ENCODE measurements around the gene KCNH4. TPM values are rescaled to one million over a fixed set of nuclear protein-coding genes. Genes with fewer than 3 reads are reported as not detected.

KCNH4 gene
- total RNA-seq, 6 experiments from 2014 or later = 0.11 TPM; not detected in 5

DNA sequence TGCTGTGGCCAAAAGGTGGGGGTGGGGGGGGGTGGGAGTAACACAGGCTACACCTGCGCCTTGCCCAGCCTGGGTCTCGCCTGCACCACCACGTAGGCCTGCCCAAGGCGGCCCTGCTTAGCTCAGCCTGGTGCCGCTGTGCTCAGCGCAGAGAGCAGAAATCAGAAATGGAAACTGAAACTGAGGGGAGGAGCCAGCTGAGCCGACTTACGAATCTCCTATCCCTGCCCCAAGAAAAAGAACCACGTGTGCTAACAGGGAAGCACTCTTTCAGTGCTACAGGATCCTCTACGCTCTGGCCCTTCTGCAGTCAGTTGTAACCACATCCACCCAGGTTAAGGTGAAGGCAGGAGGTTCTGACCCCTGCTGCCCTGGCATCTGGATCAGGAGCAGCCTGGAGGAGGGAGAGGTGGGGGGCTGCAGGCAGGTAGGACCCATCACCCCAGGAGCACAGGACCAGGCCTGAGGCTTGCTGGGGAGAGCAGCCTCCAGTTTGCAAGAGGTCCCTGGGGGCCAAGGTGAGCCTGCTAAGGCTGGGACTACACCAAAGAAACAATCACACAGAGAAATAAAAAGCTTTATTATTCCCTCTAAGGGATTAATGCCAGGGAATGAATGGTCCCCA lies 68.3 kb downstream of the KCNH4 start, which contains the start of gene DHX58:
DHX58 (minus strand) TSS at position 163 of the 625 bp plus-strand sequence. CDS start 822 bp downstream, outside the sequence.
- TF ChIP-seq, protein P1, sequence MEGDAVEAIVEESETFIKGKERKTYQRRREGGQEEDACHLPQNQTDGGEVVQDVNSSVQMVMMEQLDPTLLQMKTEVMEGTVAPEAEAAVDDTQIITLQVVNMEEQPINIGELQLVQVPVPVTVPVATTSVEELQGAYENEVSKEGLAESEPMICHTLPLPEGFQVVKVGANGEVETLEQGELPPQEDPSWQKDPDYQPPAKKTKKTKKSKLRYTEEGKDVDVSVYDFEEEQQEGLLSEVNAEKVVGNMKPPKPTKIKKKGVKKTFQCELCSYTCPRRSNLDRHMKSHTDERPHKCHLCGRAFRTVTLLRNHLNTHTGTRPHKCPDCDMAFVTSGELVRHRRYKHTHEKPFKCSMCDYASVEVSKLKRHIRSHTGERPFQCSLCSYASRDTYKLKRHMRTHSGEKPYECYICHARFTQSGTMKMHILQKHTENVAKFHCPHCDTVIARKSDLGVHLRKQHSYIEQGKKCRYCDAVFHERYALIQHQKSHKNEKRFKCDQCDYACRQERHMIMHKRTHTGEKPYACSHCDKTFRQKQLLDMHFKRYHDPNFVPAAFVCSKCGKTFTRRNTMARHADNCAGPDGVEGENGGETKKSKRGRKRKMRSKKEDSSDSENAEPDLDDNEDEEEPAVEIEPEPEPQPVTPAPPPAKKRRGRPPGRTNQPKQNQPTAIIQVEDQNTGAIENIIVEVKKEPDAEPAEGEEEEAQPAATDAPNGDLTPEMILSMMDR (IDR thresholded peaks at IDR 0.05) = no peak
- peak; percentile 49 for TF ChIP-seq POLR2A (IDR thresholded peaks at IDR 0.05)
- DNase-seq (peak; percentile 69 to 82 (median 76)), ATAC-seq (peak; percentile 77 to 83 (median 79))
- peaks cover 0 to 44% (median 16%) of the 10 kb centered on the region in 4 donors for H3K4me1 ChIP-seq
- WGBS (ENCODE audit: insufficient coverage, low coverage, low lambda C conversion rate, missing lambda C conversion rate) = 0% methylated on average over 4 of the region's 10 CpGs
- H3K27me3 ChIP-seq = no peaks in the 10 kb centered on the region
- peak within 1 kb of the TSS; percentile 65 to 83 (median 77) for H3K27ac ChIP-seq
- H3K36me3 ChIP-seq = peaks cover 0 to 9% (median 2%) of the 10 kb centered on the region in 4 donors
- no peaks in the 10 kb centered on the region for H3K9me3 ChIP-seq
- peak within 1 kb of the TSS; percentile 54 to 62 (median 59) for H3K4me3 ChIP-seq
- intact Hi-C loops (cut with DNase I) = loop anchor here in 1 of 2 donors (5.0 kb wide), 1 partner anchor 150 kb away; no protein-coding TSS in a partner anchor

DNA sequence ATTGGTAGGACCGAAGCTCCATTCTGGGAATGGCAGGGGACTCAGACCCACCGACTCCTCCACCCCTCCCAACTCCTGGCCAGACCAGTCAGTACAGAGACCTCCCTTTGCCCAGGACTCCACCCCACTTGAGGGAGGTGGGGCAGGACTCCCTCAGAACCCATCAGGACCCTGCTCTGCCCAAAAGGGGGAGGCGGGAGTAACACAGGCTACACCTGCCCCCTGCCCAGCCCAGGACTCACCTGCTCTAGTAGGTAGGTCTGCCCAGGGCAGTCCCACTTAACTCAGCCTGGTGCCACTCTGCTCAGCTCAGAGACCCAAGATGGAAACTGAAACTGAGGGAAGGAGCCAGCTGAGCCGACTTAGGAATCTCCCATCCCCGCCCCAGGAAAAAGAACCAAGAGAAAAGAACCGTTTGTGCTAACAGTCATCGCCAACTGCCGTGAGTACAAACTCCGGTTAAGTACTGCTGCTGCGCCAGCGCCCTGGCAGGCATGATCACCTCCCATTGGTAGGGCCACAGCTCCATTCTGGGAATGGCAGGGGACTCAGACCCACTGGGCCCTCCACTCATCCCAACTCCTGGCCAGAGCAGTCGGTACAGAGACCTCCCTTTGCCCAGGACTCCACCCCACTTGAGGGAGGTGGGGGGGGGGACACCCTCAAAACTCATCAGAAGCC lies 68.9 kb downstream of the KCNH4 start:
- 8% methylated on average over 9 of the region's 12 CpGs for WGBS (ENCODE audit: insufficient coverage, low coverage, low lambda C conversion rate, missing lambda C conversion rate)
- Histone ChIP-seq H3K4me3 (peak overlapping the region; percentile 54 to 62 (median 59)), H3K36me3 (peaks cover 0 to 6% (median 0%) of the 10 kb centered on the region in 4 donors), H3K27me3 (no peaks in the 10 kb centered on the region), H3K27ac (peak overlapping the region; percentile 65 to 83 (median 77)), H3K4me1 (peaks cover 0 to 51% (median 16%) of the 10 kb centered on the region in 4 donors), H3K9me3 (no peaks in the 10 kb centered on the region)
- intact Hi-C loops (cut with DNase I) = loop anchor here in 1 of 2 donors (5.0 kb wide), 1 partner anchor 150 kb away; no protein-coding TSS in a partner anchor
- TF ChIP-seq POLR2A (IDR thresholded peaks at IDR 0.05) = no peak
- TF ChIP-seq, protein P1 (IDR thresholded peaks at IDR 0.05) = no peak
- ATAC-seq (peak; percentile 22 to 45 (median 30)), DNase-seq (peak in 1 of 3 donors; percentile 56)

DNA sequence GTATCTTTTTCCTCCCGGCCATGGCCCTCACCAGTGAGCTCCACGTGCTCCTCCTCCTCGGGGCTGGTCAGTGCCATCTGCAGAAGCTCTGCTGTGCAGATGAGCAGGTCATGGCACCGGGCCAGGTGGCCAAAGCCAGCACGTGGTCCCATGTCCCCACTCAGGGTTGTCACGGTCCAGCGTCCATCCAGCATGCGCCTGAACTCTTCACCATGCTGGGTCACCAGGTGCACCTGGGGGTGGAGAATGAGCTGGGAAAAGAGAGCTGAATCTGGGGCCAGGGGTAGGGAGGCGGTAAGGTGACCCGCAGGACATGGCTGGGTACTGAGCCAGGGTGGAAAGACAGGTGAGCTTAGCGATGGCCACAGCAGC lies 69.7 kb downstream of the KCNH4 start:
- H3K27ac ChIP-seq = peak overlapping the region; percentile 65 to 83 (median 77)
- H3K4me1 ChIP-seq = peaks cover 0 to 50% (median 14%) of the 10 kb centered on the region in 4 donors
- H3K36me3 ChIP-seq = peaks cover 0 to 6% (median 0%) of the 10 kb centered on the region in 4 donors
- ATAC-seq (peak; percentile 19 to 59 (median 55)), DNase-seq (peak; percentile 75 to 94 (median 91))
- 27% methylated on average over 2 of the region's 11 CpGs for WGBS (ENCODE audit: insufficient coverage, low coverage, low lambda C conversion rate, missing lambda C conversion rate)
- TF ChIP-seq POLR2A (IDR thresholded peaks at IDR 0.05) = no peak
- TF ChIP-seq, protein P1 (IDR thresholded peaks at IDR 0.05) = no peak
- no peaks in the 10 kb centered on the region for H3K9me3 ChIP-seq
- H3K4me3 ChIP-seq = peak overlapping the region; percentile 54 to 62 (median 59)
- H3K27me3 ChIP-seq = no peaks in the 10 kb centered on the region
- intact Hi-C loops (cut with DNase I) = loop anchor here in 1 of 2 donors (5.0 kb wide), 1 partner anchor 149 kb away; no protein-coding TSS in a partner anchor

DNA sequence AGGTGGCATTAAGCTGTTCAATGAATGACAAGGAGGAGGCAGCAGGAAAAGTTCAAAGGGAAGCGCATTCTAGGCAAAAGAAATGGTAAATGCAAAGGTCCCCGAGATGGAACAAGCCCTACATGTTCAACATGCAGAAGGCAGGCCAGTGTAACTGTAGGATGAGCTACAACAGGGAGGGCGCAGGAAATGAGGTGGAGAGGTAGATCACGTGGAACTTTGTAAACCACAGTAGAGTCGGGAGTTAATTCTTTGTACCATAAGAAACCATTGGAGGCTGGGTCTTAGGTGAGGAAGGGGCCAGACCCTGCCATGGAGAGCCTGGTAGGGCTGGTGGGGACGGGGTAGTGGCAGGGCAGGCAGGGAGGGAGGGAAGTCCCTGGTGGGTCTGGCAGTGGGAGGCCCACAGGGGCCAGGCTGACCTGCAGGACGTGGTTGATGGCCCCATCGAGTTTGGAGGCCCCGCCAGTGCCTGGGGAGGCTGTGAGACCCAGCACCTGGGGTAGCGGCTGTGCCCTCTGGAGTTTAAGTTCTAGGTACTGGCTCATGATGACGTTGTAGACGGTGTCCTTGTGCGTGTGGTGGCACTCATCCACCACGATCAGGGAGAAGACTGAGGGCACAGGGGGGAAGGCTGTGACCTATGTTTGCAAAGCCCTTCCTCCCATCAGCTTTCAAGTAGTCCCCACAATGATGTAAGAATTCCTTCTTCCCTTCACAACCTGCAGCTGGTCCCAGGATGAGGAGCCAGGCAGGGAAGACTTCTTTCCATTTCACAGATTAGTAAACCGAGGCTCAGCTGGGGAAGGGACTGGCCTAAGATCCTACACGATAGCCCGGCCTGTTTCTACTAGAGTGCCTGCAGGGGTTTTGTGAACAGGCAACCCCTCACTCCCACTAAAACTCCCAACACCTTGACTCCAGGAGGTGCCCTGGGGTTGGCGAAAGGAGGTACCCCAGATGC lies 70.4 kb downstream of the KCNH4 start:
- Histone ChIP-seq H3K36me3 (peaks cover 0 to 9% (median 0%) of the 10 kb centered on the region in 4 donors), H3K27ac (peak overlapping the region in 1 of 3 donors; percentile 77), H3K4me3 (peak overlapping the region in 1 of 3 donors; percentile 59), H3K4me1 (peaks cover 0 to 43% (median 13%) of the 10 kb centered on the region in 4 donors), H3K9me3 (no peaks in the 10 kb centered on the region), H3K27me3 (no peaks in the 10 kb centered on the region)
- DNase-seq (peak in 1 of 3 donors; percentile 48), ATAC-seq (no peak)
- WGBS (ENCODE audit: insufficient coverage, low coverage, low lambda C conversion rate, missing lambda C conversion rate) = 70% methylated on average over 9 of the region's 18 CpGs
- intact Hi-C loops (cut with DNase I) = loop anchor here in 1 of 2 donors (5.0 kb wide), 1 partner anchor 148 kb away; no protein-coding TSS in a partner anchor
- TF ChIP-seq, protein P1 (IDR thresholded peaks at IDR 0.05) = no peak
- TF ChIP-seq POLR2A (IDR thresholded peaks at IDR 0.05) = no peak
